Effector memory CD4-positive, alpha-beta T cell (primary cell): Measurements from ENCODE around the gene OR6K3.

ENCODE experiments used
- DNase-seq, 3 donors: peaks; one replicate each; pipeline ENCODE4 v3.0.0-alpha.2; 2020
- H3K27ac ChIP-seq: 2 replicates; pipeline ENCODE4 v1.7.0; 2013; ENCODE audit warnings: mild to moderate bottlenecking, low read length, moderate library complexity; ENCODE audit not compliant: insufficient read depth, poor library complexity, severe bottlenecking
- H3K27me3 ChIP-seq: replicated peaks from 2 replicates; pipeline ENCODE4 v1.7.0; 2013; ENCODE audit warnings: mild to moderate bottlenecking, low read length; ENCODE audit not compliant: insufficient read depth, control insufficient read depth, poor library complexity, severe bottlenecking
- H3K36me3 ChIP-seq: 2 replicates; pipeline ENCODE4 v1.7.0; 2013; ENCODE audit warnings: mild to moderate bottlenecking, low read length, moderate library complexity; ENCODE audit not compliant: control insufficient read depth, insufficient read depth
- H3K4me1 ChIP-seq: 2 replicates; pipeline ENCODE4 v1.7.0; 2013; ENCODE audit warnings: low read length, mild to moderate bottlenecking; ENCODE audit not compliant: control insufficient read depth, insufficient read depth, poor library complexity, severe bottlenecking
- H3K4me3 ChIP-seq: 2 replicates; pipeline ENCODE4 v1.7.0; 2013; ENCODE audit warnings: low read length, low read depth, mild to moderate bottlenecking; ENCODE audit not compliant: insufficient read depth, poor library complexity, severe bottlenecking
- H3K9me3 ChIP-seq: 2 replicates; pipeline ENCODE4 v1.7.0; 2013; ENCODE audit warnings: mild to moderate bottlenecking, low read length, moderate library complexity; ENCODE audit not compliant: control insufficient read depth
- total RNA-seq, 3 donors: gene quantifications; one replicate each; lab custom pipeline; 2026; lab: John Stamatoyannopoulos, UW

Gene OR6K3
- total RNA-seq = 0 reads per million in 3 donors

DNA sequence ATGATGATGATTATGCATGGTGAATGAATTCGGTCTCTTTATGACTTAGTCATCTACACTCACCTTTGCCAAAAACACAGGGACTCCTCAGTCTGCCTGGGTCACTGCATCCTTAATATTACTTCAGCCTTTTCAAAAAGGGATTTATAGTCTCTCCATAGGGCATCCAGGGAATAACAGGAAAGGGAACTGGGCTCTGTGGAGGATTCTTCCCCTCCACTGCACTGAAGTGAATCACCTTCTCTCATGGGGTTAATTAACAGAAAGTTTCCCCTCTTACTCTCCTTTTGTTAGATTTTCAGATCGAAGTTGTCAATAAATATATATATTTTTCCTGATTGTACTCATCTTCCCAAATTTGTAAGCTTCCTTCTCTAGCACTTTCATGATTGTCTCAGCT lies at the start of gene OR6K3:
Gene OR6K3 (minus strand): TSS at position 101 of the 400 bp plus-strand sequence. CDS start 2,605 bp downstream, outside the sequence.
- DNase-seq = no peak
- H3K36me3 ChIP-seq = no peaks in the 10 kb centered on the region
- H3K4me3 ChIP-seq = no peak within 1 kb of the TSS
- no peaks in the 10 kb centered on the region for H3K9me3 ChIP-seq
- H3K27me3 ChIP-seq = no peaks in the 10 kb centered on the region
- H3K4me1 ChIP-seq = no peaks in the 10 kb centered on the region
- H3K27ac ChIP-seq = no peak within 1 kb of the TSS

DNA sequence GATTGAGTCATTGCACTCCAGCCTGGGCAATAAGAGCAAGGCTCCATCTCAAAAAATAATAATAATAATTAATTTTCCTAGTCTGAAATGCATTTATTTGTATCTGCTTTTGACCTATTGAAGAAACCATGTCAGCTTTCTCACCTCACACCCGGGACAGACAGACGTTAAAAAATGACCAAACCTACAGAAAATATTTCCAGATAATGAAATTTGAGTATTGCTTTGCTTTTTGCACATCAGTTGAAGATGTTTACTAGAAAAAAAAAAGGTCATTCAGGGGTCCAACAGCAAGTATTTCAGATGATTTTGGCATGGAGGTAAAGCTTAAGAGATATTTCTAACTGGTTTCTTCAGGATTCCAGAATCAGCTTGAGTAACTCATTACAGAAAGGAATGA lies 33.9 kb upstream of the OR6K3 start, which contains the start of gene OR6K6:
Gene OR6K6 (plus strand): TSS at position 301 of the 400 bp plus-strand sequence. CDS start 168 bp downstream, outside the sequence.
- no peaks in the 10 kb centered on the region for H3K36me3 ChIP-seq
- no peaks in the 10 kb centered on the region for H3K4me1 ChIP-seq
- no peak within 1 kb of the TSS for H3K27ac ChIP-seq
- DNase-seq = no peak
- peaks cover 3% of the 10 kb centered on the region for H3K27me3 ChIP-seq
- H3K9me3 ChIP-seq = no peaks in the 10 kb centered on the region
- no peak within 1 kb of the TSS for H3K4me3 ChIP-seq

- no peak overlapping the region for H3K4me3 ChIP-seq
- H3K27ac ChIP-seq = no peak overlapping the region
- H3K4me1 ChIP-seq = no peaks in the 10 kb centered on the region
- peaks cover 3% of the 10 kb centered on the region for H3K27me3 ChIP-seq
- DNase-seq = no peak
- H3K36me3 ChIP-seq = no peaks in the 10 kb centered on the region
- H3K9me3 ChIP-seq = no peaks in the 10 kb centered on the region
Observed at GRCh38 chr1:158752155-158752712, 31.7 kb upstream of the OR6K3 start.

GRCh38 chr1:158735848-158736247 lies 15.3 kb upstream of the OR6K3 start:
- DNase-seq = no peak
- H3K4me3 ChIP-seq = no peak overlapping the region
- no peaks in the 10 kb centered on the region for H3K9me3 ChIP-seq
- no peaks in the 10 kb centered on the region for H3K27me3 ChIP-seq
- no peaks in the 10 kb centered on the region for H3K4me1 ChIP-seq
- no peak overlapping the region for H3K27ac ChIP-seq
- no peaks in the 10 kb centered on the region for H3K36me3 ChIP-seq

DNA sequence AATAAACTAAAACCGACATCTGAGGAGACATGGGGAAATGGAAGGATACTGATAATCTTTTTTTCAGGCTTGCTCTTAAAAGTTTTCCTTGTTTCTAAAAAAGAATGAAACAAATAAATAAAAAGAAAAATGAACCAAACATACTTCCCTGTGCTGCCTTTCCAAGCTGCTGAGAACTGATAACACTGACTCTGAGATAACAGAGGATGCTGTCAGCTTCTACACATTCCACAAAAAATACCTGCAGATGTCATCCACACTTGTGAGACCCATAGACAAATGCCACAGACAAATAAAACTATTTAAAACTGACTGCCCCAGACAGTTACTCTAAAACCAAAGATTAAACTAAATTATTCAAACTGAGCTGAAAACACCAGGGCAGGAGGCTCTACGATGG lies 12.0 kb upstream of the OR6K3 start:
- Histone ChIP-seq H3K36me3 (no peaks in the 10 kb centered on the region), H3K27ac (no peak overlapping the region), H3K4me3 (no peak overlapping the region), H3K4me1 (no peaks in the 10 kb centered on the region), H3K9me3 (no peaks in the 10 kb centered on the region), H3K27me3 (no peaks in the 10 kb centered on the region)
- DNase-seq = no peak

- H3K36me3 ChIP-seq = no peaks in the 10 kb centered on the region
- no peaks in the 10 kb centered on the region for H3K4me1 ChIP-seq
- H3K4me3 ChIP-seq = no peak overlapping the region
- no peak for DNase-seq
- no peaks in the 10 kb centered on the region for H3K9me3 ChIP-seq
- no peaks in the 10 kb centered on the region for H3K27me3 ChIP-seq
- H3K27ac ChIP-seq = no peak overlapping the region
Observed at GRCh38 chr1:158731707-158732106, 11.2 kb upstream of the OR6K3 start.

- Histone ChIP-seq H3K4me3 (no peak overlapping the region), H3K9me3 (no peaks in the 10 kb centered on the region), H3K27ac (no peak overlapping the region), H3K36me3 (no peaks in the 10 kb centered on the region), H3K4me1 (no peaks in the 10 kb centered on the region), H3K27me3 (no peaks in the 10 kb centered on the region)
- no peak for DNase-seq
Observed at GRCh38 chr1:158730453-158730852, 9.9 kb upstream of the OR6K3 start.

DNA sequence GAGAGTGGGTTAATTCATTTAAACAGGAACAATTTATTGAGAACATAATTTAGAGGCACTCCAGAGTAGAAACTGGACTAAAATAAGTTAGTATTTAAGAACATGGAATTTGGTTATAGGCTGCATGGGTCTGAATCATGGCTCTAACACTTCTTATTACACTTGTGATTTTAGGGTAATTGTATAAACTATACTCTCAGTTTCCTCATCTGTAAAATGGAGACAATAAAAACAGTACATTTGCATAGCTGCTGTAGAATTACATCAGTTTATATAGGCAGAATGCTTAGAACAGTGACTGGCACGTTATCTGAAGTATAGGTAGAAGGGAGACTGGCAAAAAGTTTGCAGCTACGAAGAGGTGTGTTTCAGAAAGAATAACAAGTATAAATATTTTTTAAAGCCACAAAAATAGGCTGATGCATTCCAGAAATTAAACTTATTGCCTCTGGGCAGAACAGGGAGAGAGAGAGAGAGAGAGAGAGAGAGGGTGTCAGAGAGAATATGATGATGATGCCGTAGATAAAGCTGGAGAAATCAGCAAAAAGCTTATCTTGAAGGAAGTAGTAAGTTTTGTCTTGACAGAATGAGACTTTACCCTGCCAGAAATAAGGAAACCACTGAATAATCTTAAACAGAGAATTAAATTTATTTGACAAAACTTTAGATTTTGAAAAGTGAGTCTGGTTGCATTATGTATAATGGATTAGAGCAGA lies 8.1 kb upstream of the OR6K3 start:
- H3K9me3 ChIP-seq = no peaks in the 10 kb centered on the region
- H3K4me1 ChIP-seq = no peaks in the 10 kb centered on the region
- no peaks in the 10 kb centered on the region for H3K36me3 ChIP-seq
- DNase-seq = no peak
- H3K4me3 ChIP-seq = no peak overlapping the region
- H3K27ac ChIP-seq = no peak overlapping the region
- H3K27me3 ChIP-seq = no peaks in the 10 kb centered on the region

- Histone ChIP-seq H3K9me3 (no peaks in the 10 kb centered on the region), H3K36me3 (no peaks in the 10 kb centered on the region), H3K27me3 (no peaks in the 10 kb centered on the region), H3K27ac (no peak overlapping the region), H3K4me1 (no peaks in the 10 kb centered on the region), H3K4me3 (no peak overlapping the region)
- no peak for DNase-seq
Observed at GRCh38 chr1:158724442-158724841, 3.9 kb upstream of the OR6K3 start.

DNA sequence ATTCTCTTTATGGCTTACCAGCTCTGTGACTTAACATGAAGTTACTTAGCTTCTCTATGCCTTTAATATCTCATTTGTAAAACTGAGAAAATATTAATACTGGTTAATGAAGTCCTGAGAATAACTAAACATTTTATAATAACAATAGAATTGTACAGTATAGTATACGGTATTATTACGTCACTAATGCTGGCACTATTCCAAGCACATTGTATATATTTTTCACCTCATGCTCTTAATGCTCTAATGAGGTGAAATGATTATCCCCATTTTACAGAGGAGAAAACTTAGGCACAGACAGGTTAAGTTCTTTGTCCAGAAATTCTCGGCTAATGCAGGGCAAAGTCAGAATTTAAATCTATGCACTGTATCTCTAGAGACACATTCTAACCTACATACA lies 856 bp downstream of the OR6K3 start:
- Histone ChIP-seq H3K36me3 (no peaks in the 10 kb centered on the region), H3K4me3 (no peak overlapping the region), H3K27me3 (no peaks in the 10 kb centered on the region), H3K9me3 (no peaks in the 10 kb centered on the region), H3K4me1 (no peaks in the 10 kb centered on the region), H3K27ac (no peak overlapping the region)
- no peak for DNase-seq
